Skeletal muscle tissue (tissue), 4 donors: ENCODE measurements around the gene ZNF593OS. TPM values are rescaled to one million over a fixed set of nuclear protein-coding genes. Genes with fewer than 3 reads are reported as not detected.

Experiments used
- H3K27ac ChIP-seq: one replicate; pipeline ENCODE4 v1.7.0; 2013; ENCODE audit warnings: mild to moderate bottlenecking, low read depth, low read length, inconsistent platforms
- H3K27me3 ChIP-seq, 3 donors: one replicate each; pipeline ENCODE4 v1.7.0; 2013; ENCODE audit warnings: low read length in 3 of 3; ENCODE audit not compliant: control insufficient read depth in 3 of 3, insufficient read depth in 3 of 3
- H3K36me3 ChIP-seq, 3 donors: one replicate each; pipeline ENCODE4 v1.7.0; 2013; ENCODE audit warnings: low read length in 3 of 3; ENCODE audit not compliant: control insufficient read depth in 3 of 3, insufficient read depth in 3 of 3
- H3K4me1 ChIP-seq, 3 donors: one replicate each; pipeline ENCODE4 v1.7.0; 2013; ENCODE audit warnings: low read length in 3 of 3, mild to moderate bottlenecking in 3 of 3; ENCODE audit not compliant: control insufficient read depth in 3 of 3, insufficient read depth in 3 of 3
- H3K4me3 ChIP-seq, 3 donors: one replicate each; pipeline ENCODE4 v1.7.0; 2013; ENCODE audit warnings: low read length in 3 of 3
- H3K9ac ChIP-seq, 3 donors: one replicate each; pipeline ENCODE4 v1.7.0; 2013; ENCODE audit warnings: low read length in 3 of 3, mild to moderate bottlenecking in 3 of 3, moderate library complexity in 2 of 3, low read depth in 1 of 3
- H3K9me3 ChIP-seq, 3 donors: one replicate each; pipeline ENCODE4 v1.7.0; 2013; ENCODE audit warnings: low read length in 3 of 3; ENCODE audit not compliant: control insufficient read depth in 3 of 3
- total RNA-seq: library from RNA; depleted of rRNA; stranded (reverse); fragments of >200 nt; gene quantifications from one replicate; pipeline ENCODE4 v1.2.3, GENCODE V29; 2014
- donor health status: Osteomylitis.

Gene ZNF593OS
- total RNA-seq, 1 donor from 2014 or later: not detected

DNA sequence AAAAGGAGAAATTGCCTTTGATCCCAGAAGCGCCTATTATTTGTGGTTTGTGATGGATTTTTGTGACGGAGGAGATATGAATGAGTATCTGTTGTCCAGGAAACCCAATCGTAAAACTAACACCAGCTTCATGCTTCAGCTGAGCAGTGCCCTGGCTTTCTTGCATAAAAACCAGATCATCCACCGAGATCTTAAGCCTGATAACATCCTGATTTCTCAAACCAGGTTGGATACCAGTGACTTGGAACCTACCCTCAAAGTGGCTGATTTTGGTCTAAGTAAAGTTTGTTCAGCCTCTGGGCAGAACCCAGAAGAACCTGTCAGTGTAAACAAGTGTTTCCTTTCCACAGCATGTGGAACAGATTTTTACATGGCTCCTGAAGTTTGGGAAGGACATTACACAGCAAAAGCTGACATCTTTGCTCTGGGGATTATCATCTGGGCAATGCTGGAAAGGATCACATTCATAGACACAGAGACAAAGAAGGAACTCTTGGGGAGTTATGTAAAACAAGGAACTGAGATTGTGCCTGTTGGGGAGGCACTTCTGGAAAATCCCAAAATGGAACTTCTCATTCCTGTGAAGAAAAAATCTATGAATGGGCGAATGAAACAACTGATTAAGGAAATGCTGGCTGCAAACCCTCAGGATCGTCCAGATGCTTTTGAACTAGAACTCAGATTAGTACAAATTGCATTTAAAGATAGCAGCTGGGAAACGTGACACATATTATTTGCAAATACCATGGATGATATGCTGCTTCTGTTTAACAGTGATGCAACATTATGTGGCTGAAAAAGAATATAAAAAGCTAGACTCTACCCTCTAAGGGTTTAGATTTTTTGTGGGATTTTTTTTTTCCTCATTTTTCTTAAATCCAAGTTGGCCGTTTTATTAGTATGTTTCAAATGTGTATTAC, 49.5 kb downstream of the ZNF593OS start:
- Histone ChIP-seq H3K27ac (peak overlapping the region; percentile 43), H3K9ac (peak overlapping the region in 1 of 3 donors; percentile 5), H3K4me1 (peaks cover 19 to 32% (median 19%) of the 10 kb centered on the region in 3 donors), H3K4me3 (no peak overlapping the region), H3K27me3 (no peaks in the 10 kb centered on the region), H3K36me3 (peaks cover 5 to 29% (median 12%) of the 10 kb centered on the region in 3 donors), H3K9me3 (no peaks in the 10 kb centered on the region)

DNA sequence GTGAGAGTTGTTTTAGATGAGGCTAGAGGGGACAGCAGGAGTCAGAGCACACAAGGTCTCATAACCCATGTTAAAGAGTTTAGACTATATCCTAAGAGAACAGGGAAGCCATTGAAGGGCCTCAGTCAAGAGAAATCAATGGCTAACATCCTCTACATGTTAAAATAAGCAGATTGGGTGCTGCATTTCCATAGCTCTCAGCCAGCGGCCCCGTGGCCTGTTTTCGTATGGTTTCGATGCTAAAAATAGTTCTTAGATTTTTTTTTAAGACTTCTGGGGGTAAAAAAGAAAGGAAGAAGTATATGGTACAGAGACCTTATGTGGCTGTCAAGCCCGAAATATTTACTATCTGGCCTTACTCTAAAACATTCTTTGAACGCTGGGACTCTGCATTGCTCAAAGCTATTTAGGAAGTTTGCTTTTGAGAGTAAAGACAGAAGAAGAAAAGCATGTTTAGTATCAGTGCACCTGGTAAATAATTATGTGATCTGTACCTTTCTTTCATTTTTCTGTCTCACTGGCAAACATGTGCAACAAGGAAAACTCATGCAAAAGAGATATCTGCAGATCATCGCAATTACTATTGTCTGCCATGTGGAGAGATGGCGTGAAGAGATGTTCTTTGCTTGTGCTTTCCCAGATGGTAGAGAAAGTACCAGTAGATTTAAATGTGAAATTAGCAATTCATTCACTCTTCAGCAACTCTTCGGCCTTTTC, 51.6 kb downstream of the ZNF593OS start:
- H3K27me3 ChIP-seq: no peaks in the 10 kb centered on the region
- H3K9ac ChIP-seq: no peak overlapping the region
- H3K36me3 ChIP-seq: peaks cover 5 to 35% (median 12%) of the 10 kb centered on the region in 3 donors
- no peaks in the 10 kb centered on the region for H3K9me3 ChIP-seq
- peak overlapping the region; percentile 8 for H3K27ac ChIP-seq
- H3K4me1 ChIP-seq: peaks cover 19 to 37% (median 22%) of the 10 kb centered on the region in 3 donors
- no peak overlapping the region for H3K4me3 ChIP-seq

Other genes with a start within 250 kb of the ZNF593OS start
- gene PAFAH2, start 173.8 kb downstream of the ZNF593OS start, total RNA-seq: 33.9 TPM
- gene EXTL1, start 150.1 kb downstream of the ZNF593OS start, total RNA-seq: 0.52 TPM
- gene SLC30A2, start 125.7 kb downstream of the ZNF593OS start, total RNA-seq: under 0.01 TPM
- gene TRIM63, start 104.2 kb downstream of the ZNF593OS start, total RNA-seq: 30.3 TPM
- gene PDIK1L, start 60.0 kb downstream of the ZNF593OS start, total RNA-seq: 7.8 TPM
- gene FAM110D, start 12.8 kb downstream of the ZNF593OS start, total RNA-seq: 1.0 TPM
- gene C1orf232, start 2.9 kb downstream of the ZNF593OS start, total RNA-seq: not detected
- gene ZNF593, start 1.9 kb downstream of the ZNF593OS start, total RNA-seq: 21.9 TPM
- gene CNKSR1, start 5.7 kb upstream of the ZNF593OS start, total RNA-seq: not detected
- not detected for gene CATSPER4, start 18.8 kb upstream of the ZNF593OS start, total RNA-seq
- gene CEP85, start 62.4 kb upstream of the ZNF593OS start, total RNA-seq: 25.1 TPM
- gene SH3BGRL3, start 108.3 kb upstream of the ZNF593OS start, total RNA-seq: 4.2 TPM
- gene UBXN11, start 134.8 kb upstream of the ZNF593OS start, total RNA-seq: 2.1 TPM
- gene CD52, start 146.1 kb upstream of the ZNF593OS start, total RNA-seq: not detected
- not detected for gene CRYBG2, start 182.3 kb upstream of the ZNF593OS start, total RNA-seq
- gene ZNF683, start 200.9 kb upstream of the ZNF593OS start, total RNA-seq: not detected
- gene LIN28A, start 239.0 kb upstream of the ZNF593OS start, total RNA-seq: not detected